HepG2 (cell line): ENCODE results near the gene SLC26A9. TPM values are rescaled to one million over a fixed set of nuclear protein-coding genes. Genes with fewer than 3 reads are reported as not detected.
"Not testable (repeated sequence)": the region's sequence is repeated elsewhere in the genome, so short reads cannot be mapped to it uniquely, and the experiment has no call there.

Source experiments
- ATAC-seq: fragments of 200-7000 bp; cut with Tn5 transposase; 3 replicates; pipeline ENCODE4 v1.9.1; 2020; ENCODE audit warnings: mild to moderate bottlenecking, moderate library complexity
- BruUV-seq: library from RNA; stranded (reverse); fragments of 400-500 nt; replicated peaks from 2 replicates; lab custom pipeline; 2021; lab: Mats Ljungman, UMichigan
- CTCF ChIA-PET: fragments of 300-600 bp; formaldehyde crosslinking; extraction: SDS; loops from one replicate; lab custom pipeline; 2021; ENCODE audit warnings: low total read pairs, inconsistent platforms, low intra/inter-chr PET ratio; lab: Yijun Ruan, JAX
- POLR2A ChIA-PET: fragments of 350-600 bp; sonication (Branson Sonifier 250); formaldehyde crosslinking; loops from one replicate; lab custom pipeline; 2020; ENCODE audit warnings: antibody characterized with exemption, inconsistent platforms; lab: Yijun Ruan, JAX
- DNase-seq: peaks from one replicate; pipeline ENCODE4 v3.0.0-alpha.2; 2015; ENCODE audit warnings: low spot score
- FAIRE-seq: peaks from 3 replicates; lab custom pipeline; 2011; peaks lifted over from hg19 to GRCh38; lab: Jason Lieb, UNC
- H2AFZ ChIP-seq: one replicate; pipeline ENCODE4 v1.6.1; 2011; ENCODE audit warnings: low read length, inconsistent platforms
- H3K27ac ChIP-seq: fragments of 300-600 bp; 3 replicates; pipeline ENCODE4 v1.8.0; 2011; ENCODE audit warnings: mixed run types, mild to moderate bottlenecking, mixed read lengths, low read length, inconsistent platforms; ENCODE audit not compliant: insufficient read depth; ENCODE audit errors: extremely low read length
- H3K27me3 ChIP-seq, 2 experiments: fragments of 200-600 bp in 1 of 2; 2 replicates in 1 of 2; 3 replicates in 1 of 2; pipeline versions ENCODE4 v1.6.0 to v1.8.0; 2011; ENCODE audit warnings: low read length in 2 of 2, mild to moderate bottlenecking in 2 of 2, moderate library complexity in 2 of 2, inconsistent platforms in 1 of 2; ENCODE audit not compliant: insufficient read depth in 2 of 2, control insufficient read depth in 1 of 2
- H3K36me3 ChIP-seq, 2 experiments: fragments of 200-600 bp in 1 of 2; replicated peaks in 1 of 2; 2 replicates in 1 of 2; 3 replicates in 1 of 2; pipeline versions ENCODE4 v1.5.1 to v1.8.0; 2011; ENCODE audit warnings: low read length in 2 of 2, inconsistent platforms in 1 of 2; ENCODE audit not compliant: insufficient read depth in 2 of 2, control insufficient read depth in 1 of 2
- H3K4me1 ChIP-seq: 2 replicates; pipeline ENCODE4 v1.5.1; 2012; ENCODE audit warnings: low read length, inconsistent platforms; ENCODE audit not compliant: insufficient read depth
- H3K4me2 ChIP-seq: 2 replicates; pipeline ENCODE4 v1.6.0; 2011; ENCODE audit warnings: low read depth, low read length, inconsistent platforms
- H3K4me3 ChIP-seq, 3 experiments: fragments of 200-600 bp in 1 of 3; sonication (generic), shearing (Covaris generic) in 1 of 3; replicated peaks in 1 of 3; 2 replicates each; pipeline ENCODE4 v1.5.1; 2011 to 2016; ENCODE audit warnings: low read length in 3 of 3, inconsistent platforms in 2 of 3, low read depth in 2 of 3, mild to moderate bottlenecking in 2 of 3, control low read depth in 1 of 3, mixed read lengths in 1 of 3; ENCODE audit not compliant: insufficient read depth in 1 of 3
- H3K79me2 ChIP-seq: one replicate; pipeline ENCODE4 v1.6.1; 2011; ENCODE audit warnings: low read length, inconsistent platforms; ENCODE audit not compliant: insufficient read depth
- H3K9ac ChIP-seq: 2 replicates; pipeline ENCODE4 v1.6.0; 2011; ENCODE audit warnings: mild to moderate bottlenecking, low read depth, low read length, inconsistent platforms; ENCODE audit not compliant: insufficient read depth
- H3K9me3 ChIP-seq: 2 replicates; pipeline ENCODE4 v1.5.1; 2012; ENCODE audit warnings: mild to moderate bottlenecking, low read length
- H4K20me1 ChIP-seq: 2 replicates; pipeline ENCODE4 v1.6.0; 2011; ENCODE audit warnings: inconsistent platforms, mild to moderate bottlenecking, low read length, moderate library complexity; ENCODE audit not compliant: insufficient read depth
- FOSL2 ChIP-seq: sonication (generic); formaldehyde crosslinking; IDR thresholded peaks from 2 replicates; pipeline ENCODE4 v1.4.0; 2020; ENCODE audit warnings: missing genetic modification reagents
- WGBS: methylation state at CpG from one replicate; pipeline ENCODE4 v1.1.6; 2017; ENCODE audit warnings: low lambda C conversion rate; 5-methylcytosine and 5-hydroxymethylcytosine counted together
- in situ Hi-C: cut with HindIII; loops from 2 replicates; pipeline ENCODE4 v1.10.0; 2017; ENCODE audit warnings: low pct_unique_long_range_greater_than_20kb; ENCODE audit not compliant: extremely low pct_ligation_motif_present
- intact Hi-C: fragments of 100-400 bp; cut with micrococcal nuclease; formaldehyde crosslinking; loops from one replicate; pipeline ENCODE4 v1.10.0; 2022; ENCODE audit not compliant: unreplicated experiment
- polyA plus RNA-seq, 8 experiments: library from polyadenylated mRNA; depleted of rRNA in 3 of 8; stranded (reverse) in 7 of 8; unstranded in 1 of 8; fragments of >200 nt; fragmentation: Illumina TruSeq in 4 of 8; extraction: Trizol in 4 of 8; gene quantifications; 2 replicates each; pipeline versions ENCODE4 v1.2.1 to v1.2.3, GENCODE V29; 2011 to 2016; ENCODE audit warnings: low read depth in 4 of 8, missing spikeins in 1 of 8, mixed read lengths in 1 of 8; ENCODE audit not compliant: insufficient read depth in 1 of 8
- total RNA-seq, 5 experiments: library from RNA; depleted of rRNA; stranded (reverse); fragments of >200 nt; fragmentation: Illumina TruSeq; extraction: Trizol; gene quantifications; 2 replicates each; pipeline ENCODE4 v1.2.3, GENCODE V29; 2016; ENCODE audit warnings: low read depth in 1 of 5

SLC26A9 gene
- total and polyA plus RNA-seq, 2 of the 13 experiments (the other 11 are each of a cell fraction or from before 2014, with no cell fraction given): 0.11 to 0.15 TPM

- BruUV-seq: not testable (repeated sequence)
Observed at GRCh38 chr1:205890631-205891030, 52.6 kb downstream of the SLC26A9 start.

GRCh38 chr1:205889706-205890105 lies 53.5 kb downstream of the SLC26A9 start:
- in situ Hi-C loops, FAIRE-seq, CTCF ChIA-PET: not testable (repeated sequence)

More at GRCh38 chr1:205890631-205891030, 52.6 kb downstream of the SLC26A9 start:
- H2AFZ ChIP-seq, H3K9ac ChIP-seq, in situ Hi-C loops, FAIRE-seq, H3K79me2 ChIP-seq, POLR2A ChIA-PET, H3K4me1 ChIP-seq, ATAC-seq, H4K20me1 ChIP-seq, CTCF ChIA-PET, DNase-seq, H3K36me3 ChIP-seq, H3K27ac ChIP-seq, intact Hi-C loops, H3K27me3 ChIP-seq, H3K9me3 ChIP-seq, H3K4me2 ChIP-seq, H3K4me3 ChIP-seq: not testable (repeated sequence)
- 48% methylated on average over 3 of the region's 3 CpGs for WGBS

GRCh38 chr1:205889006-205889405 lies 54.2 kb downstream of the SLC26A9 start:
- BruUV-seq, H3K79me2 ChIP-seq, ATAC-seq, H3K4me2 ChIP-seq, H4K20me1 ChIP-seq, FAIRE-seq, CTCF ChIA-PET, H3K27me3 ChIP-seq, in situ Hi-C loops, H3K4me1 ChIP-seq, H3K9ac ChIP-seq, H2AFZ ChIP-seq, H3K9me3 ChIP-seq, POLR2A ChIA-PET, H3K4me3 ChIP-seq, intact Hi-C loops, H3K36me3 ChIP-seq, DNase-seq, H3K27ac ChIP-seq: not testable (repeated sequence)
- 24% methylated on average over 4 of the region's 4 CpGs for WGBS

More at GRCh38 chr1:205889706-205890105, 53.5 kb downstream of the SLC26A9 start:
- H2AFZ ChIP-seq, H4K20me1 ChIP-seq: not testable (repeated sequence)
- TF ChIP-seq FOSL2 (CRISPR knock-in tag): peak; percentile 55
- TF ChIP-seq, all 625 proteins: peak for 1; not testable (repeated sequence) for 624
- H3K79me2 ChIP-seq, POLR2A ChIA-PET, intact Hi-C loops, BruUV-seq, ATAC-seq, H3K9ac ChIP-seq, H3K4me1 ChIP-seq, H3K4me3 ChIP-seq, H3K36me3 ChIP-seq, H3K9me3 ChIP-seq, H3K4me2 ChIP-seq, H3K27ac ChIP-seq, H3K27me3 ChIP-seq: not testable (repeated sequence)
- 6% methylated on average over 3 of the region's 3 CpGs for WGBS
- peak; percentile 19 for DNase-seq
